Mucosa of rectum (tissue), 2 donors: ENCODE results near the gene MORN1.
A peak's percentile ranks its signal among the peaks of the same experiment; 100 is the strongest.

Experiments used
- H3K27ac ChIP-seq, 2 donors: one replicate each; pipeline ENCODE4 v1.7.0; 2013; ENCODE audit warnings: inconsistent platforms in 2 of 2, low read depth in 2 of 2, low read length in 2 of 2
- H3K27me3 ChIP-seq, 2 donors: one replicate each; pipeline ENCODE4 v1.7.0; 2013; ENCODE audit warnings: low read length in 2 of 2; ENCODE audit not compliant: control insufficient read depth in 2 of 2, insufficient read depth in 2 of 2
- H3K36me3 ChIP-seq, 2 donors: one replicate each; pipeline ENCODE4 v1.7.0; 2013; ENCODE audit warnings: low read length in 2 of 2; ENCODE audit not compliant: control insufficient read depth in 2 of 2, insufficient read depth in 2 of 2
- H3K4me1 ChIP-seq, 2 donors: one replicate each; pipeline ENCODE4 v1.7.0; 2013; ENCODE audit warnings: low read length in 2 of 2, mild to moderate bottlenecking in 1 of 2; ENCODE audit not compliant: control insufficient read depth in 2 of 2, insufficient read depth in 2 of 2
- H3K4me3 ChIP-seq, 2 donors: one replicate each; pipeline ENCODE4 v1.7.0; 2013; ENCODE audit warnings: low read length in 2 of 2
- H3K9ac ChIP-seq, 2 donors: one replicate each; pipeline ENCODE4 v1.7.0; 2013; ENCODE audit warnings: low read length in 2 of 2, low read depth in 1 of 2, mild to moderate bottlenecking in 1 of 2
- H3K9me3 ChIP-seq, 2 donors: one replicate each; pipeline ENCODE4 v1.7.0; 2013; ENCODE audit warnings: low read length in 2 of 2; ENCODE audit not compliant: control insufficient read depth in 2 of 2
- donor health status: healthy.
- donor health status: Normal muscosa, but diverticular disease.

Gene MORN1

GRCh38 chr1:2308844-2309243 is 82.5 kb downstream of the MORN1 start:
- Histone ChIP-seq H3K27ac (no peak overlapping the region), H3K9ac (no peak overlapping the region), H3K4me3 (no peak overlapping the region), H3K4me1 (peaks cover 12 to 17% of the 10 kb centered on the region in 2 donors), H3K27me3 (no peaks in the 10 kb centered on the region), H3K9me3 (no peaks in the 10 kb centered on the region), H3K36me3 (peaks cover 28 to 42% of the 10 kb centered on the region in 2 donors)

DNA sequence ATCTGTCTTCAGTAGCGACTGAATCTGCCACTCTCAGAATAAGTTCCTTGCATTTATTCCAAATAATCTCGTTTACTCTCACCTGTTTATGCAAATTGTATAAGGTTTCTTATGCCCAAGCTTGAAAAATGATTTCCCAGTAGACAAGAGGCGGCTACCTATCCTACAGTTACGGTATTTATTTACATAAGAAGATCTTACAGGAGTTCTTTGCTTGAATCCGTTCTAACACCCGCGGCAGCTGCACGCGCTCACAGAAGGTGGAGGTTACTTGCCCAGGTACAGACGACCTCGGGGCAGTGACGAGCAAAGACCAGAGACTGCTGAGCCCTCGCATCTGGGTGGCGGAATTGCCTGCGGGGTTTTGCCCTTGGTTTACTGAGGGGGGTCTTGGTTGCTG is 83.4 kb downstream of the MORN1 start:
- Histone ChIP-seq H3K36me3 (peaks cover 33 to 45% of the 10 kb centered on the region in 2 donors), H3K9me3 (no peaks in the 10 kb centered on the region), H3K9ac (no peak overlapping the region), H3K27ac (no peak overlapping the region), H3K4me1 (peaks cover 12% of the 10 kb centered on the region in 2 donors), H3K4me3 (no peak overlapping the region), H3K27me3 (no peaks in the 10 kb centered on the region)

GRCh38 chr1:2307064-2307605 is 84.2 kb downstream of the MORN1 start:
- H3K27ac ChIP-seq = no peak overlapping the region

DNA sequence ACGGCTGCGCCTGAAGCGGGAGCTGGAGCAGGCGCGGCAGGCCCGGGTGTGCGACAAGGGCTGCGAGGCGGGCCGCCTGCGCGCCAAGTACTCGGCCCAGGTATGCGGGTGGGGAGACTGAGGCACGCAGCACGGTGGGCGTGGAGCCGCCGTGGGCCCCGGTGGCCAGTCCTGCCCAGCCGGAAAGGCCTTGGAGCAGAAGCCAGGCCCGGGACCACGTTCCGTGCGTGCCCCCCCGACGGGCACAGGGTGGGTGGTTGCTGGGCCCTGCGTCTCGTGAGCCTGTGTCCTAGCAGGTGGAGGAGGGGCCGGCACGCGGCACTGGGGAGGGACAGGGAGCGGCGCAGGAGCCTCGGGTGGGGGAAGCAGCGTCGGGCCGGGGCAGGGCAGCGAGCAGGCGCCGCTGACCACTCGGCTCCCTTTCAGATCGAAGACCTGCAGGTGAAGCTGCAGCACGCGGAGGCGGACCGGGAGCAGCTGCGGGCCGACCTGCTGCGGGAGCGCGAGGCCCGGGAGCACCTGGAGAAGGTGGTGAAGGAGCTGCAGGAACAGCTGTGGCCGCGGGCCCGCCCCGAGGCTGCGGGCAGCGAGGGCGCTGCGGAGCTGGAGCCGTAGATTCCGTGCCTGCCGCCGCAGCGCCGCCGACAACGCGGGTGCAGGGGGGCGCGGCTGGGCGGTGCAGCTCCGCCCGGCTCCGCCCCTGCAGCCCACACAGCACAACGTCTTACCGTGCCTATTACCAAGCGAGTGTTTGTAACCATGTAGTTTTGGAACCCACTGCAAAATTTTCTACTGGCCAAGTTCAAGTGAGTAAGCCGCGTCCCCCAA is 85.0 kb downstream of the MORN1 start:
- Histone ChIP-seq H3K27me3 (no peaks in the 10 kb centered on the region), H3K9ac (no peak overlapping the region), H3K4me1 (peaks cover 0 to 1% of the 10 kb centered on the region in 2 donors), H3K4me3 (no peak overlapping the region), H3K36me3 (peaks cover 33 to 45% of the 10 kb centered on the region in 2 donors), H3K9me3 (no peaks in the 10 kb centered on the region), H3K27ac (no peak overlapping the region)

More at GRCh38 chr1:2307064-2307605, 84.2 kb downstream of the MORN1 start:
- Histone ChIP-seq H3K36me3 (peaks cover 33 to 45% of the 10 kb centered on the region in 2 donors), H3K27me3 (no peaks in the 10 kb centered on the region), H3K4me1 (peaks cover 7 to 9% of the 10 kb centered on the region in 2 donors), H3K9me3 (no peaks in the 10 kb centered on the region), H3K4me3 (no peak overlapping the region), H3K9ac (no peak overlapping the region)

DNA sequence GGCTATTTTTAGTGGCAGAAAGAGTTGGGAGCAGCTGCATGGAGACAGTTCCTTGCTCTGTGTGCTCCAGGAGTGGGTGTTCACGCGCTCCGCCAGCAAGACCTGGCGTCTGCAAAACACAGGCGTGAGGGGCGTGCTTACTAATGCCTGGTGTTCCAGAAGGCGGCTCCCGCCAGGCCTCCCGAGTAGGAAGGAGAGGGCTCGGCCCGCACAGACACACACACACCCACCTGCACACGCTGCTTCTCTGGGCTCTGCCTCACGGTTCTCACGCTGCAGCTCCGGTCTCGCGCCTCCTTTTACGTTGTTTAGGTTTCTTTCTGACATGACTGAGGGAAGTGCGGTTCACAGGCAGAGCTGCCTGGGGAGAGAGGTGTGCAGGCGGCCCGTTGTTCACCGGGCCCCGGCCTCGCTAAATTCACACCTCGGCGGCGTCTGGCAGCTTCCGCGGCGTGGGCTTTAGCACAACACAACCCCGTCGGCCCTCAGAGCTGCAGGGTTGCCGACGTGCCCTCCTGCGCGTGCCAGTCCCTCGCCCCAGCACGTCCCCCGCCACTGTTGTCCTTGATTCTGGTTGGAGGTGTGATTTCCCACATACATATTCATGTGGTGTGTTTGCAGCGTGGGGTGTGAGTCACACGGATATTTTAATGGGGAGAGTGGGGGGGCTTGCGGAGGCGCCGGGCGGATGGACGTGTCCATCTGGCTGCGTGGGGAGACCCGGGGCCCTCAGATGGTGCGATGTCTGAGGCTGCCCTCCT is 86.3 kb downstream of the MORN1 start:
- no peak overlapping the region for H3K4me3 ChIP-seq
- no peaks in the 10 kb centered on the region for H3K27me3 ChIP-seq
- no peaks in the 10 kb centered on the region for H3K9me3 ChIP-seq
- H3K36me3 ChIP-seq = peaks cover 33 to 45% of the 10 kb centered on the region in 2 donors
- H3K4me1 ChIP-seq = peaks cover 7% of the 10 kb centered on the region in 2 donors
- no peak overlapping the region for H3K27ac ChIP-seq
- H3K9ac ChIP-seq = no peak overlapping the region

GRCh38 chr1:2304282-2304681 is 87.1 kb downstream of the MORN1 start:
- Histone ChIP-seq H3K27me3 (no peaks in the 10 kb centered on the region), H3K27ac (no peak overlapping the region), H3K4me3 (no peak overlapping the region), H3K9ac (no peak overlapping the region), H3K36me3 (peaks cover 33 to 45% of the 10 kb centered on the region in 2 donors), H3K9me3 (no peaks in the 10 kb centered on the region), H3K4me1 (peaks cover 15% of the 10 kb centered on the region in 2 donors)

GRCh38 chr1:2303781-2304180 is 87.6 kb downstream of the MORN1 start:
- Histone ChIP-seq H3K4me1 (peaks cover 16 to 19% of the 10 kb centered on the region in 2 donors), H3K36me3 (peaks cover 33 to 44% of the 10 kb centered on the region in 2 donors), H3K4me3 (no peak overlapping the region), H3K27me3 (no peaks in the 10 kb centered on the region), H3K9ac (no peak overlapping the region), H3K9me3 (no peaks in the 10 kb centered on the region), H3K27ac (no peak overlapping the region)

GRCh38 chr1:2303016-2303775 is 88.2 kb downstream of the MORN1 start:
- no peak overlapping the region for H3K27ac ChIP-seq
- no peak overlapping the region for H3K9ac ChIP-seq
- H3K9me3 ChIP-seq = no peaks in the 10 kb centered on the region
- peaks cover 30 to 41% of the 10 kb centered on the region in 2 donors for H3K36me3 ChIP-seq
- H3K4me1 ChIP-seq = peaks cover 16 to 22% of the 10 kb centered on the region in 2 donors
- no peaks in the 10 kb centered on the region for H3K27me3 ChIP-seq
- H3K4me3 ChIP-seq = no peak overlapping the region

DNA sequence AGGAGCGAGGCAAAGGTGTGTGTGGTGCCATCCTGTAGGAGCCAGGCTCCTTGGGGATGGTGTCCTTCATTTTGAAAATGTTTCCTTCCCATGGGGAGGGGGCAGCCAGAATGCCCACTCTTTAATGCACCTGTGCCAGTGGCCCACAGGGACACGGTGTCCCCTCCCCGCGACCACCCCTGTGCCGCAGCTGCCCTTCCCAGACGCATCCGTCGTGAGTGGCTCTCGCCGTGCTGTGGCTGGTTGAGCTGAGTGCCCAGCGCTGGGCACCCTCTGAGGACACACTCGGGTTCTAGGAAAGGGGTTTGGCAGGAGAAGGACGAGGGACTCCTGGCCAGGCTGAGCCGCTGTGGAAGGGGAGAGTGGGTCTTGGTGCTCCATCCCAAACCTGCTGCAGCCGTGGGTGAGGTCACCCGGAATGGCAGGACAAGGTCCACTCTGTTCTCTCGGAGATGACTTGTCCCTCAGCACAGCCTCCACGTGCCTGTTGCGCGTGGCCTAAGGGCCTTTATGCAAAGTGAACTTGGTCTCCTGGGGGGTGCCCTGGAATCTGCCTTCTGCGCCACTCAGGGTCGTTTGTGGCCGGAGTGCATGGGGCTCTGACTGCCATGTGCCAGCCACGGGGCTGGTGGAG is 88.9 kb downstream of the MORN1 start:
- H3K4me1 ChIP-seq = peaks cover 16 to 22% of the 10 kb centered on the region in 2 donors
- peaks cover 23 to 33% of the 10 kb centered on the region in 2 donors for H3K36me3 ChIP-seq

More for the DNA sequence above, 88.9 kb downstream of the MORN1 start:
- no peaks in the 10 kb centered on the region for H3K27me3 ChIP-seq
- H3K27ac ChIP-seq = peak overlapping the region in 1 of 2 donors; percentile 90
- no peaks in the 10 kb centered on the region for H3K9me3 ChIP-seq
- H3K4me3 ChIP-seq = no peak overlapping the region
- H3K9ac ChIP-seq = no peak overlapping the region
